ENCODE results near the gene THBS4. TPM values are rescaled to one million over a fixed set of nuclear protein-coding genes. Genes with fewer than 3 reads are reported as not detected.

Gene THBS4
- total RNA-seq, 1 experiment from 2014 or later, result 11.8 TPM

DNA sequence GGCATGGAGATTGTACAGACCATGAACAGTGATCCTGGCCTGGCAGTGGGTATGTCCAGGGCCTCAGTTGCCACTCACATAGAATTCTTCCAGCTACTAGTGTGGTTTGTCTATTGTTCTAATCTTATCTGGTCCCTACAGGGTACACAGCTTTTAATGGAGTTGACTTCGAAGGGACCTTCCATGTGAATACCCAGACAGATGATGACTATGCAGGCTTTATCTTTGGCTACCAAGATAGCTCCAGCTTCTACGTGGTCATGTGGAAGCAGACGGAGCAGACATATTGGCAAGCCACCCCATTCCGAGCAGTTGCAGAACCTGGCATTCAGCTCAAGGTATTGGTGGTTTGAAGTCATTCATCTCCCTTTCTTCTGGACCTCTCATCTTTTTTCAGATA lies 43.8 kb downstream of the THBS4 start:
- TF ChIP-seq, protein P1, sequence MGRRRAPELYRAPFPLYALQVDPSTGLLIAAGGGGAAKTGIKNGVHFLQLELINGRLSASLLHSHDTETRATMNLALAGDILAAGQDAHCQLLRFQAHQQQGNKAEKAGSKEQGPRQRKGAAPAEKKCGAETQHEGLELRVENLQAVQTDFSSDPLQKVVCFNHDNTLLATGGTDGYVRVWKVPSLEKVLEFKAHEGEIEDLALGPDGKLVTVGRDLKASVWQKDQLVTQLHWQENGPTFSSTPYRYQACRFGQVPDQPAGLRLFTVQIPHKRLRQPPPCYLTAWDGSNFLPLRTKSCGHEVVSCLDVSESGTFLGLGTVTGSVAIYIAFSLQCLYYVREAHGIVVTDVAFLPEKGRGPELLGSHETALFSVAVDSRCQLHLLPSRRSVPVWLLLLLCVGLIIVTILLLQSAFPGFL (CRISPR knock-in tag; IDR thresholded peaks at IDR 0.05; ENCODE audit: borderline replicate concordance), result no peak
- DNase-seq (ENCODE audit: low spot score) (no peak), ATAC-seq (no peak)
- POLR2A ChIA-PET, result no interaction called here
- H3K4me1 Mint-ChIP-seq, result peaks cover 11% of the 10 kb centered on the region
- no peaks in the 10 kb centered on the region for H3K27me3 Mint-ChIP-seq (ENCODE audit: low read depth)
- no peak overlapping the region for H3K27ac Mint-ChIP-seq
- no peaks in the 10 kb centered on the region for H3K9me3 Mint-ChIP-seq
- H3K4me3 Mint-ChIP-seq, result no peak overlapping the region
- H3K36me3 Mint-ChIP-seq, result no peaks in the 10 kb centered on the region
- CTCF ChIA-PET, result interaction anchor here (1.2 kb wide), 1 partner anchor 32 kb away, joined by 3 read pairs; no protein-coding TSS in a partner anchor

DNA sequence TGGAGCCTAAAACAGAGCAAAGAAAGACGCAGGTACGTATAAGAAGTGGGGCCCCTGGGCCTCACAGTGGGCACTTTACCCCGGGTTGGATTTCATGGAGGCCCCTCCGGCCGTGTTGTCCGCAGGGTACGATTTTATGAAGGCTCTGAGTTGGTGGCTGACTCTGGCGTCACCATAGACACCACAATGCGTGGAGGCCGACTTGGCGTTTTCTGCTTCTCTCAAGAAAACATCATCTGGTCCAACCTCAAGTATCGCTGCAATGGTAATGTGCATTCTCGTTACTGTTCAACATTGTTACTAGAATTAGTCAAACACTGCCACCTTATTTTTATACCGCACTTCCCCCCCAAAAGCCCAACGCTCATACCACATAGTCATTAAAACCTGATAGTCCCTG lies 47.1 kb downstream of the THBS4 start:
- Mint-ChIP-seq H3K4me1 (peaks cover 11% of the 10 kb centered on the region), H3K9me3 (no peaks in the 10 kb centered on the region), H3K27ac (no peak overlapping the region), H3K4me3 (no peak overlapping the region), H3K36me3 (no peaks in the 10 kb centered on the region), H3K27me3 (ENCODE audit: low read depth) (no peaks in the 10 kb centered on the region)
- ATAC-seq, result no peak
- DNase-seq (ENCODE audit: low spot score), result no peak
- CTCF ChIA-PET, result interaction anchor here (0.7 kb wide), 1 partner anchor 204 kb away, joined by 4 read pairs; no protein-coding TSS in a partner anchor
- no peak for TF ChIP-seq MXD4 (CRISPR knock-in tag; IDR thresholded peaks at IDR 0.05; ENCODE audit: borderline replicate concordance)
- TF ChIP-seq FOXP4 (CRISPR knock-in tag; IDR thresholded peaks at IDR 0.05), result no peak
- no peak for TF ChIP-seq ETV6 (CRISPR knock-in tag; IDR thresholded peaks at IDR 0.05)
- TF ChIP-seq, protein P2, sequence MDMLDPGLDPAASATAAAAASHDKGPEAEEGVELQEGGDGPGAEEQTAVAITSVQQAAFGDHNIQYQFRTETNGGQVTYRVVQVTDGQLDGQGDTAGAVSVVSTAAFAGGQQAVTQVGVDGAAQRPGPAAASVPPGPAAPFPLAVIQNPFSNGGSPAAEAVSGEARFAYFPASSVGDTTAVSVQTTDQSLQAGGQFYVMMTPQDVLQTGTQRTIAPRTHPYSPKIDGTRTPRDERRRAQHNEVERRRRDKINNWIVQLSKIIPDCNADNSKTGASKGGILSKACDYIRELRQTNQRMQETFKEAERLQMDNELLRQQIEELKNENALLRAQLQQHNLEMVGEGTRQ (CRISPR knock-in tag; IDR thresholded peaks at IDR 0.05), result no peak
- no peak for TF ChIP-seq ATF6 (CRISPR knock-in tag; IDR thresholded peaks at IDR 0.05)
- TF ChIP-seq ZNF281 (CRISPR knock-in tag; IDR thresholded peaks at IDR 0.05), result no peak
- no peak for TF ChIP-seq FOXP1 (CRISPR knock-in tag; IDR thresholded peaks at IDR 0.05; ENCODE audit: borderline replicate concordance)
- TF ChIP-seq RORB (CRISPR knock-in tag; IDR thresholded peaks at IDR 0.05), result no peak
- TF ChIP-seq AR (CRISPR knock-in tag; IDR thresholded peaks at IDR 0.05), result no peak
- no peak for TF ChIP-seq USF1 (CRISPR knock-in tag; IDR thresholded peaks at IDR 0.05)
- TF ChIP-seq MYBL2 (CRISPR knock-in tag; IDR thresholded peaks at IDR 0.05), result no peak
- no peak for TF ChIP-seq SMAD4 (CRISPR knock-in tag; IDR thresholded peaks at IDR 0.05)
- no peak for TF ChIP-seq IRF2 (CRISPR knock-in tag; IDR thresholded peaks at IDR 0.05; ENCODE audit: borderline replicate concordance, low read depth)
- TF ChIP-seq GRHL2 (CRISPR knock-in tag; IDR thresholded peaks at IDR 0.05; ENCODE audit: insufficient replicate concordance, severe bottlenecking), result no peak
- TF ChIP-seq ZNF263 (CRISPR knock-in tag; IDR thresholded peaks at IDR 0.05; ENCODE audit: low read depth), result no peak
- POLR2A ChIA-PET, result no interaction called here
